HG02852 (cell line): ENCODE results near the gene SCG5.

Experiments
- ATAC-seq: cut with Tn5 transposase; IDR thresholded peaks from one replicate; pipeline ENCODE4 v1.9.1; 2021; ENCODE audit warnings: mild to moderate bottlenecking, moderate library complexity; ENCODE audit not compliant: unreplicated experiment

SCG5 gene

DNA sequence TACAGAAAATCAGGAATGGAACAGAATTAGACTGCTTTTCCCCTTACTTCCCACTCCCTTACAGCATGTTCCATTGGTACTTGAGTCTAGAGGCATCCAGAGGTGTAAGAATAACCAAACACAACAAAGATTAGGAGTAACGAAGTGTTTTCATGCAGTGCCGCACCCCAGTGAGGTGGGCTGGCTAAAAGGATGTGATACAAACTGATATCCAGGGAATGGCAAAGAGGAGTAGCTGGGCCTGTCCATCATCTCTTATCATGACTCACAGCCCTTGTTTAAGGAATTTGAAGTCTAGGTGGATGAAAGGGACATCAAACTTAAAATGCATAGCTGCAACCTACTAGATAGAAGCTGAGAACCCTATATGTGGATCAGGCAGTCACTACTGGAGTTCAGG, 16.4 kb downstream of the SCG5 start:
- ATAC-seq: no peak

DNA sequence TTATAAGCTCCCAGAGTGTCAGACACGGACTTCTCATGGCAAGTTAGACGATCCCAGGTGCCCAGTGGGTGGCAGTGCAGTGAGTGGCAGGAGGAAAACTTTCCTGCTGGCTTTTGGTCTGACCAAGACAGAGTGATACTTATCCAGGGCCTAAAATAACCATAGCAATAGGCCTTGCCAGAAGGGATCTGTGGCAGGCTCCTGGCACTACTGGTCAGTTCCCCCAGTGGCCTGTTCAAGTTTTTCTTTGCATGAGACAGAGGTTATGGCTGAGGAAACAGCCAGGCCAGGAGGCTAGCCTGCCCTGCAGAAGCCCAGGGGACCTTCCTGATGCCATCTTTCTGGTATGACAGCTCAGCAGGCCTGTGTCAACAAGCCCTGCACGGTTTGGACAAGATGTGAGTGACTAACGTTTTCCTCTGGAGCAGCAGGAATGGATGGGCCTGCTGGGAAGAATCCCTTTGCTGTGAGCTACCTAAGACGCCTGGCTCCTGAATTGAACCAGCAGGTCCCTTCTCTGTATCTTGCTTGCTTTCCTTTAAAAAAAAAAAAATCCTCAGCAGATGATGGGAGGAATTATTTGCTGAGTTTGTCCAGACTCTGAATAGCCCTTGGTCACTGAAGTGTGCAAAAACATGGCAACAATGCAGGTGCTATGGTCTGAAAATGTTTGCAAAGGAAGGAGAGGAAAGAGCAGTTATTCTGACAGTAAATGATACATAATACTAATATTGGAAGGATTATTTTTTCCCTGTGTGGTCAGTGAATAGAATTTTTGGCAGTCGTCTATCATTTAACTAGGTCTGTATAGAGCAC, 18.0 kb downstream of the SCG5 start:
- no peak for ATAC-seq

DNA sequence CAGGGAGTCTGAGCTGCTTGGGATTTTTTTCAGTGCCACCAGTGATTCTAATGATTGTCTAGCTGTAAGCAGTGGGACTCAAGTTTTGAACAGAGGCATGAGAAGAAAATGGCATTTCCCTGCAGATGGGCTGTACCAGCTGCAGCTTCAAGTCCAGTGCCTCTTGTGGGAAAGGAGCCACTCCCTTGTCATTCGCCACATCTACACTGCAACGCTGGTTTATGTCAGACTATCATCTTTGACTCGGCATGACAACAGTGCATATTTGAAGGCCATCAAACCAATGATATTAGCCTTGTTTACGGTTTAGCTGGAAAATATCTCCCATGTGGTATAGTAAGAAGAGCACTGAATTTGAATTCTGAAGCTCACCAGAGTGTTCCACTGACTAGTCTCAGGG, 22.2 kb downstream of the SCG5 start:
- no peak for ATAC-seq

DNA sequence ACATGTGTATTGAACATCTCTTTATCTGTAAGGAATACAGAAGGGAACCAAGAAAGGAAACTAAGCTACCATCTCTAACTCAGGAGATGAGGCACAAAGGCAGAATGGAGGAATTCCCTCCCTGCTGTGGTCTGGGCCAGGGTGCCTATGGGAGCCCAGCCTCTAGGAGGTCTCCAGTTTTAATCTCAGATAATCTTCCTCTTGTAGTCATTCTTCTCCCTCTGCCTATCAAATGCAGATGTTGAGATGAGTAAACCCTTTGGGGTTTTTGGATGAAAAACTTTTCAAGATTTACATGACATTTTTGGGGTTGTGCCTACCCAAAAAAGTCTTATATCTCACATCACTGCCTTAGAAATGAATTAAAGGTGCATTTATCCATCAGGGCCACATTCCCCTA, 23.3 kb downstream of the SCG5 start:
- ATAC-seq: no peak

DNA sequence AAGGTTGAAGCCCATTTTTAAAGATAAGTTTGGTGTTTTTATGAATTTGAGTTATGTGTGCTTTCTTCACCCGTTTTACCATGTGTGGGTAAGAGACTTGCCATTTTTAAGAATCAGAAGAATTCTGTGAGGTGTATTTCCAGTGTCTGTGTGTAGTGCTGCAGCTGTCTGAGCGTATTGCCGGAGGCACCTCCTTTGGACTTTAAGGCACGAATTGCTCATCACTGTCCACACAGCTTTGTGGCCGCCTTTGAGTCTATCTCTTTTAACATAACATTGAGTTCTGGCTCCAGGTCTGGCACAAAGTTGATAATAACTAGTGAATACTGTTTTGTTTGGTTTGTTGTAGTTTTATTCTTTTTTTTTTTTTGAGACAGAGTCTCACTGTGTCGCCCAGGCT, 25.8 kb downstream of the SCG5 start:
- no peak for ATAC-seq

- no peak for ATAC-seq
These were observed 27.4 kb downstream of the SCG5 start for GRCh38 chr15:32668942-32669341.

DNA sequence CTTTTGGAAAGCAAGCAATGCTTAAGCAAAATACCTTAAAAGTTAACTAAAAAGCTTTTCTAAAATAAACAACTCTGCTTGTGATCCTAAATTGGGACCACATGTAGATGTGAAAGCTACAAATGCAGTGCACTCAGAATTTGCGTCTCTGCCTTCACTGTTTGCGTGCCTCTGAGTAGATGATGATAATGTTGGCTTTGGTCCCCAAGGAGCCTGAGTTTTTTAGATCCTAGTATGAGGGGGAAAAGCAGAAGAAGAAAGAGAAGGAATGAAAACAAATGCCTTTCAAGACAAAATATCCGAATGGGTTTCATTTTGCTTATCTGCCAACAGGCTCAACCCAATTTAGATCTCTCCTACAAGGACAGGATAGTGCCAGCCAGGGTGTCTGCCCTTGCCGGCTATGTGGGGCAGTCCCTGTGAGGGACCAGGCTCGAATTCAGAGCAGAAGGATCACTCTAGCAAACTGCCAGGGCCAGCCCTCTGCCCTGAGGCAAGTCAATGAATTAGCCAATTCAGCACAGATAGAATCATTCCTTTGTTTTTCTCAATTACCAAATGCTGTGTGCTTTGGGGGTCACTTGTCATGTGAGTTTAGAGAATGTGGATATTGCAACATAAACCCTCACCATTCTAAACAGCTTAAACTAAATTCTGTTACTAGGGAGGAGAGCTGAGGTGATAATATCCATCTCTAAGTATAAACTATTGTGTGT, 28.5 kb downstream of the SCG5 start:
- no peak for ATAC-seq

GRCh38 chr15:32670623-32671022, 29.1 kb downstream of the SCG5 start:
- no peak for ATAC-seq

DNA sequence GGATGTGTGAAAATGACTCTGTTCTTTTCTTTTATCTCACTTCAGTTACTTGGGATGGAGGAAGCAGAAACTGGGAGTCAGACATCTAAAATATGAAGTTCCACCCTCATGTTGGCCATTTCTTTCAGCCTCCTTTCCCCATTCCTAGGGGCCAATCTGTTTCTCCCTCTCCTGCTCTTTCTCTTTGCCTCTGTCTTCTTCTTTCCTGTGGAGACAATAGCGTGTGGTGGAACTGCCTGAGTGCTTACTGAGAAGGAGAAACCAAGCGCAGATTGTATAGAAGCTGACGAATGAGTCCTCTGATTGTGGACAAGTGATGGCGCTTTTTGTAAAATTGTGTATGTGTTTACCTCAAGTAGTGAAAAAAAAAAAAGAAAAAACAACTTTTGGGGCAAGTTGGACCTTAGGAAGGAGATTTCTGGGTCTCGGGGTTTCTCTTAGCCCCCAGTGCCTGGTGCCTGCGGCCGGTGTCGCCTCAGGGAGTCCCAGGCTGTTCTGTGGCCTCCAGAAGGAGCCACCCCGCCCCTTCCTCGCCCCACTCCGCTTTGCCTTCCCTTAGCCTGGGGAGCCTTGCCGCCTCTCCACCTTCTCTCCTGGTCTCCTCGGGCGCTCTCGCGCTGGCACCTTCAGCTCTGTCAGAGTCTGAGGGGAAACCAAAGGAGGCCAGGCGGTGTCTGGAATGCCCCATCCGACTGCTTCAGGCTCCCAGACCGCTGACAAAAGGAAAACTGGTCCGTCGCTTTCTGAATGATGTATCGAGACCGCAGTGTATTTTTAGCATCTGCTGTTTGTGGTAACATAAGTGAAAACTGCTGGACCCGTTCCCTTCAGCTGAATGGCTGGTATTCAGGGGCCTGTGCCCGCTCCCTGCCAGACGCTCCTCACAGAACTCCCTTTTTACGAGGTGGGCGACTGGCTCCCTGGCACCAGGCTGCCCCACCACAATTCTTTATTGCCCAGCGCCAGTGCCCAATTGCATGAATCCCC, 30.1 kb downstream of the SCG5 start:
- ATAC-seq: no peak

GRCh38 chr15:32674681-32675080, 33.2 kb downstream of the SCG5 start:
- no peak for ATAC-seq

GRCh38 chr15:32675466-32675865, 34.0 kb downstream of the SCG5 start:
- ATAC-seq: no peak

GRCh38 chr15:32676169-32676568, 34.7 kb downstream of the SCG5 start:
- no peak for ATAC-seq

- no peak for ATAC-seq
These were observed 35.8 kb downstream of the SCG5 start for GRCh38 chr15:32677238-32677750.

GRCh38 chr15:32679298-32679690, 37.8 kb downstream of the SCG5 start:
- no peak for ATAC-seq

GRCh38 chr15:32682569-32682968, 41.1 kb downstream of the SCG5 start:
- ATAC-seq: no peak

DNA sequence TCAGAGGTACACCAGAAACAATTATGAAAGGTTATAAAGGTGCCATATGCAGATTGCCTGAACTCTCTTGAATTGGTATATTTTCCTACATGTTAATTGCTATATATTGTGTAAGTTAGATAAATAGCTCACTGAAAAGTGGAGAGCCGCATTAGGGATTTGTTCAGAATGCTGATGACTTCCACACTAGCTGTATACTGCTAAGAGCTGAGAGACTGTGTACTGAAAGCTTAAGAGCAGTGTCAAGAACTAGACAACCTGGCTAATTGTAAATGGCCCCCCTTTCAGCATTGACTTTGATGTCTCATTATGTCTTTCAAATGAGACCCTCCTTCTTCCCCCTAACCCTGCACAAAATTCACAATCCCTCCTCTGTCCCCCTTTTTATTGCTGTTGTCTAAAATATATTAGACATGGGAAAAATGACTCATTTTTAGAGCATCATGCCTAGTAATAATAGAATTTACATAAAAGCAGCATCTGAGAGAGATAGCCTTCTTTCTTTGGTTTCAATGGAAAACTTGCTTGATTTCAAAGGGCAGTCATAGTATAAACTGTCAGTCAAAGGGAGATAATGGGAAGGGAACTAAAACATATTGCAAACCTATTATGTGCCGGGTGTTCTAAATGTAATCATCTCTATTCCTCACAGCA, 41.6 kb downstream of the SCG5 start:
- ATAC-seq: no peak

GRCh38 chr15:32683906-32684584, 42.5 kb downstream of the SCG5 start:
- no peak for ATAC-seq

DNA sequence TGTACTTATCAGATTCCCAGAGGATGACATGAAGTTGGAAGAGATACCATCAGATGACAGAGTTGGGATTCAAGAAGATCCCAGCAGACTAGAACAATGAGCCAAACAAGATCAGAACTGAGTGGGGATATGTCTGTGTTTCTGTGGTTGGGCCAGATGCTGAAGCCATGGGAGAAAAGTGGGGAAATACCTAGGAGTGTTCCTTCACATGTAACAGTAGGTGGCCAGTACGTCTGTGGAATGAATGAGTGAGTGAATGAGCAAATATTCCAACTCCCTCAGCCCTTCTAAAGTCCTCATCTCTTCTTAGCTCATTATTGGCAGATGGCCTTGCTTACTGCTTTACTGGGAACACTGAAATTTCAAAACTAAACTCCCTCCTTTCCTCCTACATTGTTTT, 44.1 kb downstream of the SCG5 start:
- no peak for ATAC-seq

- ATAC-seq: no peak
These were observed 46.0 kb downstream of the SCG5 start for GRCh38 chr15:32687556-32687955.

DNA sequence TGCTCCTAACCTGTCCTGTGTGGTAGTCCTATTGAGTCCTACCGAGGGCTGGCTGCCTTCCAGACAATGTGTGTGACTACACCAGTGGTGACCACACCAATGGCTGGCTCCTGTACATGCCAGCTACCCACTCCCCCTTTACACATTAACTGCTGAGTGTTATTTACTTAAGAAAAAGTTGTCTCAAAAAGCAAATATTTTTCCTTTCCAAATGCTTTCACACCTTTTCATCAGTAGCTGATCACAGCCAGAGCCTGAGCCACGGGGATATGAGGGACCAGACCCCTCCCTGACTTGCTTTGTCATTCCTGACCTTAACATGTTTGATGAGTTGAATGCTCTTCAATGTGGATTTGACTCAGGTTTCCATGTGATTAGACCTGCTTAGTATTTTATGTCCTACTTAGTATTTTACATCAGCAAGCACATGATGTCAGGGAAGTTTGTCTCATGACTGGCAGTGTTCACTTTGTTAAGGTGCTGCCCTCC, 46.7 kb downstream of the SCG5 start:
- ATAC-seq: no peak
